GM21529 (cell line): Measurements from ENCODE around the gene TCP11.

Source experiments
- ATAC-seq: cut with Tn5 transposase; IDR thresholded peaks from one replicate; pipeline ENCODE4 v1.9.1; 2021; ENCODE audit not compliant: unreplicated experiment

TCP11 gene

DNA sequence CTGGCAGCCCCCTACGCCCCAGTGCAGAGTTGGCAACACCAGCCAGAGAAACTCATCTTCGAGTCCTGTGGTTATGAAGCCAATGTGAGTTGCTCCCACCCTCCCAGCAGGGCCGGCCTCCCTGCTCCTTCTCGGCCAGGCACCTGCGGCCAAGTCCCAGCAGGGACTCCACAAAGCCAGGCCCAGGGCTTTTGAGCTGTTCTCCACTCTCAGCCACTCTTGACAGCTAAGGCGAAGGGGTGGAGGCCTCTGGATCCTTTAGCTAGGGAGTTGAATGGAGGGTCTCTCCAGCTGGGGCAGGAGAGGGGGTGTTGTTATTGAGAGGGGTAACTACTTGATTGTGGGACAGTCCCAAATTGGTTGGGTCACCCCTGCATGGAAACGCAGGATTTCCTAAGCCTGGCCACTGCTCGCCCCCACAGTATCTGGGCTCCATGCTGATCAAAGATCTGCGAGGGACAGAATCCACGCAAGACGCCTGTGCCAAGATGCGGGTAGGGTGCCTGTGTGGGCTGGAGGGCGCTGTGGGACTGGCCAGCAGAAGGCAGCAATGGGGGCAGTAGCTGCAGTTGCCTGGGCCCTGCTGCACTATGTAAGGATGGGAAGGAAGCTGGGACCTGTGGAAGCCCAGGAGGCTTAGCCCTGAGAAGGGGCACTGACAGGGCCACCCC, 58.3 kb downstream of the TCP11 start:
- no peak for ATAC-seq

- no peak for ATAC-seq
Observed at GRCh38 chr6:35082046-35082732, 59.0 kb downstream of the TCP11 start.

DNA sequence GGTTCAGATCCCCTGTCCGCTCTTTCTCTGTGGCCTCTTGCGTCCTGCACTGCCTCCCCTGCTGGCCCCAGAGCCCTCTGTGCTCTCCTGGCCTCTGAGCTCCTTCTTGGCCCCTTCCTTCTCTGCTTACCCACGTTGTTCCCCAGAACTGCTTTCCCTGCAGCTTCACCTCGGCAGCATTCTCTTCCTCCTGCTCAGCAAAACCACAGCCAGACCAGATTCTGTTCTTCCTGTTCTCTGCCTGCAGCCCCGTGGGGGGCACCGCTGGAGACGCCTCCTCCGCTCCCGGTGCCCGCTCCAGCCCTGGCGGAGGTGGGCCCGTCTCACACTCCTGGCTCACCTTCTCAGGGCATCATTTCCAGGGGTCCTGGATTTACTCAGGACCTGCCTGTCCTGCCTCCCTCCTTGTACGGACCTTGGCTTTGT, 59.7 kb downstream of the TCP11 start:
- ATAC-seq, result no peak

- ATAC-seq, result no peak
Observed at GRCh38 chr6:35080821-35081425, 60.2 kb downstream of the TCP11 start.

GRCh38 chr6:35080016-35080680, 61.0 kb downstream of the TCP11 start:
- ATAC-seq, result no peak

GRCh38 chr6:35079311-35080000, 61.7 kb downstream of the TCP11 start:
- ATAC-seq, result no peak

GRCh38 chr6:35078896-35079295, 62.2 kb downstream of the TCP11 start:
- no peak for ATAC-seq

DNA sequence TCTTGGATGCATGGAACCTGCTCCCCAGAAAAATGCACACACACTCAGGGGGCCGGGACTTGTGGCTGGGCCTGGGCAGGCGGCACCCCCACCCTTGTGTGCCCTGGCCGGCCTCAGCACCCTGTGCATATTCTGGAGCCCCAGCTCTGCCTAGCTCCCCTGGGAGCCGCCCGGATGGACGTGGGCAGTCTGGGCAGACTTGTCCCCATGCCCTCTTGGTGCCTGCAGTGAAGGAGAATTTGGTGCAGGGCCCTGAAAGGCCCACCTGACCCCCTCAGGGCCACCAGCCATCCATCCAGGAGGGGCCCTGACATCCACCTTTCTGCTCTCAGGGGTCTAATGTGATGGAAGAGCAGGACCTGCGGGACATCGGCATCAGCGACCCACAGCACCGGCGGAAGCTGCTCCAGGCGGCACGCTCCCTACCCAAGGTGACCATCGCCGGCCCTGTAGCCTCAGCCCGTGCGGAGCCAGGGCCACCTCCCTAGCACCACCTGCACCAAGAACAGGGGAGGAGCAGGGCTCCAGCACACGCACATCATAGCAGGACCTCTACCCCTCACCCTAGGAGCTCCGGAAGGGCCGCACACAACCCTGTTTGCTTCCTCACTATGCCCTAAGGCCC, 62.8 kb downstream of the TCP11 start:
- ATAC-seq, result no peak

- no peak for ATAC-seq
Observed at GRCh38 chr6:35077713-35078105, 63.4 kb downstream of the TCP11 start.

- no peak for ATAC-seq
Observed at GRCh38 chr6:35076997-35077712, 64.0 kb downstream of the TCP11 start.

GRCh38 chr6:35073766-35074471, 67.2 kb downstream of the TCP11 start:
- ATAC-seq, result no peak

- ATAC-seq, result no peak
Observed at GRCh38 chr6:35073211-35073610, 67.9 kb downstream of the TCP11 start.

DNA sequence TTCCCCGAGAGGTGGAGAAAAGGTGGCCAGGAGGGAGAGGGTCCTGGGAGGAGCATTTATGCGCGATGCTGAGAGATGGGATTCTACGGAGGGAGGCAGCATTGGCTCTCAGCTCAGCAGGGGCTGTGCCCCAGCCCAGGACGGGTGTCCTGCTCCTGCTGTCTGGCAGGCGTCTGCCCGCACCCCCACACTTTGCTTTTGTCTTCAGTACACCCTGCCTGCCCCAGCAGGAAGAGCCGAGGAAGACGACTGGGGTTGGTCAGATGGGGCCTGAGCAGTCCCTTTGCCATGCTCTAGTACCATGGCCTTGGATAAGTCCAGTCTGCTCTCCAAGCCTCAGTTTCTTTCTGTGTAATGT, 68.5 kb downstream of the TCP11 start:
- no peak for ATAC-seq

GRCh38 chr6:35072051-35072697, 69.0 kb downstream of the TCP11 start:
- ATAC-seq, result no peak

DNA sequence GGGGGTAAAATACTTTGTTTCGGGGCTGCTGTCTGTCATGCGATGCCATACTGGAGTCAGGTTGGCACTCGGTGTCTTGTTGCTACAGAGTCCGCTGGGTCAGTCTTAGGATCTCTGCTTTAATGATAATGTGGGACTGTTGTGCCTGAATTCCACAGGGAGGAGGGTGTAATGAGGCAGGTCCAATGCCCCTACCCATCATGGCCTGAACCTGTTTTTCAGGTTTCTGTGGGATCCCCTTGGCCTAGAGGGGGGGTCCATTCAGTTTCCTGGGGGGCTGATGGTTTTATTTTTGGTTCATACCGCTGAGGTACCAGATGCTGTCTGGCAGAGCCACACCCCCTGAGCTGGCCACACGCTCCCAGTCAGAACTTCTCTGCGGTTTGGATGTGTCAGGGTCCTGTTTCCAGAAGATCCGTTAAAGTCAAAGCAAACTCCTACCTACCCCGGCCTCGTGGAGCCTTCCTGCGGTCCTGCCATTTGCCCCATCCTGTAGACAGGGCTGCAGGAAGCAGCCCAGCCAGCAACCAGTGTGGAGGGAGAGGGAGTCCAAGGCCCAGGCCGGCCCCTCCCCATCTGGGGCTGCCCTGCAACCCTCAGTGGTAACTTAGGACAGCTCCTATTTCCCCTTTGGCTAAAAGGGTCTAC, 69.7 kb downstream of the TCP11 start:
- no peak for ATAC-seq

DNA sequence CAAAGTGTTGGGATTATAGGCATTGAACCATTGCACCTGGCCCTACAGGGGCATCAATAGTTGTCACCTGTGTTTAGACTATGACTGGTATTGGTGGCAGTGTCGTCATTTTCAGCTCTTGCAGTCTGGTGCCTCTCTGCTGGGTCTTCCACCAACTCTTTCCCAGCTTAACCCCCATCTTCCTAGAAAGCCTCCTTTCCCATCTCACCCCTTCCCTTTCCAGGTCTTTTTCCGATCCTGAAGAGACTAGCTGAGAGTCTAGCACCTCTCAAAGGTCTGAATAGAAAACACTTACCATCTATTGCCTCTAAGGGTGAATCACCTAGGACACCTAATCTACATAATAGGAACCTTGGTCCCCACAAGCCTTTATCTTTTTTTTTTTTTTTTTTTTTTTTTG, 71.0 kb downstream of the TCP11 start:
- ATAC-seq, result no peak

DNA sequence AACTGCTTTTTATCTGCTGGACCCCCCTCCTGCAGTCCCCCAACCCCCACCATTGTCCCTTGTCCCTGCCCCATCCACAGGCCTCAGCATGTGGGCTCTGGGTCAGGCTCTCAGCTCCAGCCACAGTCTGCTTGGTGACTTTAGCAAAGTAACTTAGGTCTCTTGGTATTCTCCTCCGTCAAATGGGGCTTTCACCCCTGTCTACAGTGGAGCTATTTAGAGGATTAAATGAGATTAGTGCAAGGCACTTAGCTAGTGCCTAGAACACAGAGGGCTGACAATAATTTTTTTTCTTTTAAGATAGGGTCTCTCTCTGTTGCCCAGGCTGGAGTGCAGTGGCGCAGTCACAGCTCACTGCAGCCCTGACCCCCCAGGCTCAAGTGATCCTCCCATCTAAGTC, 71.9 kb downstream of the TCP11 start:
- ATAC-seq, result no peak

- no peak for ATAC-seq
Observed at GRCh38 chr6:35068644-35069043, 72.5 kb downstream of the TCP11 start.

- no peak for ATAC-seq
Observed at GRCh38 chr6:35068206-35068605, 72.9 kb downstream of the TCP11 start.
